NCI-H1417 treated with DMSO at 0.1 percent for 48 hours (cell line): ENCODE data around the gene CADM1.
"Not testable (repeated sequence)": the region's sequence is repeated elsewhere in the genome, so short reads cannot be mapped to it uniquely, and the experiment has no call there.

Source experiments
- DNase-seq: peaks from one replicate; lab custom pipeline; 2025; lab: John Stamatoyannopoulos, UW

CADM1 gene

GRCh38 chr11:115476463-115477286, 27.5 kb downstream of the CADM1 start:
- DNase-seq = no peak

DNA sequence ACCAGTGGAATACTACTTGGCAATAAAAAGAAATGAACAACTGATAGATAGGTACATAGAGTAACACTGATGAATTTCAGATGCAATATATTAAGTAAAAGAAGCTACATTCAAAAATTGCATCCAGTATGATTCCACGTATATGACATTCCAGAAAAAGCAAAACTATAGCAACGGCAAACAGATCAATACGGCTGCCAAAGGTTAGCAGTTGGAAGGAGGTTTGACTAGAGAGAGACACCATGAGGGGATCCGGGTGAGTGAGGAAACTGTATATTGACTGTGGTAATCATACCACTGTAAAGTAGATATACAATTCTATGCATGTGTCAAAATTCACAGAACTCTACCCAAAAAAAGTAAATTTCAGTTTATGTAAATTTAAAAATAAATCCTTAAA, 28.7 kb downstream of the CADM1 start:
- DNase-seq = no peak

GRCh38 chr11:115474306-115474705, 29.9 kb downstream of the CADM1 start:
- DNase-seq = not testable (repeated sequence)

DNA sequence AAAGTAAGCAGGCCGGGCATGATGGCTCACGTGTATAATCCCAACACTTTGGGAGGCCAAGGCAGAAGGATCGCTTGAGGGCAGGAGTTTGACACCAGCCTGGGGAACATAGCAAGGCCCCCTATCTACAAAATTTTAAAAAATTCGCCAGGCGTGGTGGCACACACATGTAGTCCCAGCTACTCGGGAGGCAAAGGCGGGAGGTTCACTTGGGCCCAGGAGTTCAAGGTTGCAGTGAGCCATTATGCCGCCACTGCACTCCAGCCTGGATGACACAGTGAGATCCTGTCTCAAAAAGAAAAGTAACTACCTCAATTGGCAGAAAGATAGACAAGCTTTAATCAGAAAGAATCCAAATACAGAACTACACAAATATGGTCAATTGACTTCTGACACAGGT, 31.0 kb downstream of the CADM1 start:
- DNase-seq = no peak

- no peak for DNase-seq
These were observed 32.8 kb downstream of the CADM1 start for GRCh38 chr11:115471367-115471766.

- DNase-seq = no peak
These were observed 33.3 kb downstream of the CADM1 start for GRCh38 chr11:115470928-115471327.

DNA sequence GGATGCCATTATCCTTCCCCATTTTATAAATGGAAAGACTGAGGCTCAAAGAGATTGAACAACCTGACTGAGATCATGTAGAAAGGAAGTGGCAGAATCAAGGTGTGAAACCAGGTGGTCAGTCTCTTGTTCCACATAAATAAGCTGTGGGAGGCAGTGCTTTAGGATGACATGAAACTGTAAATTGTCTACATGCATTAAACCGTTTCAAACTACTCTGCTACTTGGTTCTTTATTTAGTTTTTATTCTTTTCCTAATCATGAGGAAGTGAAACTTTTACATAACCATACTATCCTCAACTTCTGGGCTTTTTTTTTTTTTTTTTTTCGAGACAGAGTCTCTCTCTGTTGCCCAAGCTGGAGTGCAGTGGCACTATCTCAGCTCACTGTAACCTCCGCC, 34.9 kb downstream of the CADM1 start:
- DNase-seq = no peak

GRCh38 chr11:115466122-115466521, 38.1 kb downstream of the CADM1 start:
- DNase-seq = no peak

GRCh38 chr11:115464269-115464668, 39.9 kb downstream of the CADM1 start:
- DNase-seq = no peak

- no peak for DNase-seq
These were observed 40.6 kb downstream of the CADM1 start for GRCh38 chr11:115463606-115464005.

DNA sequence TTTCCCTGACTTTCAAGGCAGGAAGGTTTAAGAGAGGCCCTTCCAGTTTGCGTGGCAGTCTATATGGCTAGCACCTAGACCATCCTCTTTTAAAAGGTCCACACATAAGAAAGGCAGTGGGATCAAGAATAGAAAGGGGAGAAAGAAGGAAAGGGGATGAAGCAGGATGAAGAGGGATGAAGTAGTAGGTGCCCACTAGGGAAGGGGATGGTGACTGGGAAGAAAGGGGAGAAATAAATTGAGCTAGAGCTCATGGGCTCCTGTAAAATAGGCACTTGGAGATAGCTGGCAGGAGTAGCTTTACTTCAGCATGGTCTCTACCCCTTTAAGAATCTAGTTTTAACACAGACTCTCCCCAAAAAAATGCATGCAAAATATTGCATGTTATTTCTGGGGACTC, 41.5 kb downstream of the CADM1 start:
- no peak for DNase-seq

GRCh38 chr11:115462004-115462541, 42.1 kb downstream of the CADM1 start:
- no peak for DNase-seq

GRCh38 chr11:115460512-115460911, 43.7 kb downstream of the CADM1 start:
- no peak for DNase-seq

DNA sequence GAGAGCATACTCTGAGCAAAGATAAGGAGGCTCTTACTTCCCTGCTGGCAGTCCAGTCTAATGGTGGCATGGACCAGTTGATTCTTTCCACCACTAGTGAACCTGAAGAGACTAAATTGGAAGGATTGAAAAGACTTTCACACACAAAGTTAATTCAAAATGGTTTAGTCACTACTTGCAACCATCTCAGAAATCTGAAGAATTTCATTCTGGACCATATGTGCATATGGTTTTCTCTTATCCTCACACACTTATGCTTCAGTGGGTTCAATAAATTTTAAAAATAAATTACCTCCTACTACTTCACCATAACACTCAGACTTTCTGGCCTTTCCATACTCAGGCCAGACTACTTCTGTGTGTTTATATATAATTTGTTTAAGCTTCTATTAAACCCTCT, 44.7 kb downstream of the CADM1 start:
- DNase-seq = no peak

DNA sequence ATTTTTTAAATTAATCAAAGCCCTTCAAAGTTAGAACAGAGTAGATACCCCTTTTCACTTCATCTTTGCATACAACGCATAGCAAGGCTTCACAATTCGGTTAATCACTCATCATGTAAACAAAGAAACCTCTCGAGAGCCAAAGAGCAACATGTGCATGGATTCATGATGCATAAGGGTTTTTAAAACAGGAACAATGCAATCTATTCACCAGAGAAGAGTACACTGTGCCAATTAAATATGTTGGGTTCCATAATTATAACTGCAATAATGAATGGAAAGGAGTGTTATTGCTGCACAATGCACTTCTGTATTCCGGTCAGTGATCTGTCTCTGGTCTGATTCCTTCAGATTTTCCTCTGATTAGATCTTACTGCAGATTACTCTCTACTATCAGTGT, 45.3 kb downstream of the CADM1 start:
- no peak for DNase-seq

- no peak for DNase-seq
These were observed 48.2 kb downstream of the CADM1 start for GRCh38 chr11:115456019-115456418.

DNA sequence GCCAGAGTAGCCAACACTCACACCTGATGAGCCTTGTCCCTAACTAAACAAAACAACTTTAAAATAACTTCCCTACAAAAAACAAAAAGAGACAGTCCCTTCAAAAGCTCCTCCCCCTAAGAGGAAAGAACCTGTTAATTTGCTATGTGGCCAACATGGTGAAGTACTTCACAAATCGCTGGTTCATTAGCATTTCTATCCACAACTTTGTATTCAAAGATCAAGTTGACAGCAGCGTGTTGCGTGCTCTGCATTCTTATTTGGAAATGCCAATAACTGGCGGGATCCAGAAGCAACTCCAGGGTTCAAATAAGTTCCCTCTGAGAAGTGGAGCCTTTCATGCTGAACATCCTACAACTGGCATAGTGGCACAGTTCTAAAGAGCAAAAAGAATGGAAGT, 48.6 kb downstream of the CADM1 start:
- no peak for DNase-seq

DNA sequence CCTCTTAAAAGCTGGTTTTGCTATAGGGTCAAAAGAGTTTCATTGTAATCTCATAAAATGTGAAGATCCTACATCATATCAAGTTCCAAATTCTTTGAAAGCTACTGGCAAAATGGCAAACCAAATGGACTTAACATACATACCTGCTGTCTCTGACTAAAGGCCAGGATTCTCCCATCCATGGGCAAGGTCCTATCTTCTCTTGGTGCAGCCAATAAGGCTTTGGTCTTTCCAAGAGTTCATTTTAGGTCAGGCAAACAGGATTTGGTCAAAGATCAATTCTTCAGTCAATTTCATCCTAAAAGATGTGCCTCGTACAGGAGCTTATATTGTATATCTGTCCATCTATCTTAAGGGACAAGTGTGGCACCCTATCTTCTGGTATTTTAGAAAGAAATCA, 49.7 kb downstream of the CADM1 start:
- DNase-seq = no peak

GRCh38 chr11:115453693-115454490, 50.3 kb downstream of the CADM1 start:
- no peak for DNase-seq

GRCh38 chr11:115452241-115452640, 52.0 kb downstream of the CADM1 start:
- DNase-seq = no peak

DNA sequence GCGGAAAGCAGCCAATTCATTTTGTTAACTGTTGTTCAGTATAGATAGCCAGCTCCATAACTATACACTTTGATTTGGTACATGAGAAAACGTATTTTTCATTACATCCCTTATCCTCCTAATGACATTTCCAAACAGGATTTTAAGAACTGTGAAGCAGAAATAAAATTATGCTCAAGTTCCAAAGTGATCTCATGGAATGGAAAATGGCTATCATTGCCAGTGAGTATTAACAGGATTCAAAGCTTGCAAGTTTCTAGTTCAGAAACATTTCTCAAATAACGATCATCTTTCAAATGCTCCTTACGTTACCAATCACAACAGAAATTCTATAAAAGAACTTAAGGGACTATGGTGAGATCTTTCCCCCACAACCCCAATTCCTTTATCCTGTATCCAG, 53.7 kb downstream of the CADM1 start:
- no peak for DNase-seq

- no peak for DNase-seq
These were observed 56.8 kb downstream of the CADM1 start for GRCh38 chr11:115447273-115447864.

DNA sequence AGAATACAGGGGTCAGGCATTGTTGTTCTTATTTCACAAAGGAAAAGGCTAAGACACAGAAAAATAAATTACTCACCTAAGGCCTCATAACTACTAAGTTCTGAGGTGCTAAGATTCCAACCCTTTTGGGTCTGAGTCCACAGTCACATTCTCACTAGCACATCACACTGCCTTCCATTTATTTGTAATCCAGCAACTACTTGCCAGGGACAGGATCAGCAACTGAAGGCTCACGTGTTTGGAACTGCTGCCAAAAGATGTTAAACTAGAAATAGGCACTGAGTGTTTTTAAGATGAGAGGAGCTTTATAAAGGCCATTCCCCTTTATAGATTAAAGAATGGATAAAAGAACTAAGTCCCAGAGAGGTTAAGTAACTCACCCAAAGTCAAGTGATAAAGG, 58.0 kb downstream of the CADM1 start:
- no peak for DNase-seq
